SU-DHL-6 (cell line): ENCODE results near the gene MAPKBP1.

Experiments used
- CTCF ChIP-seq: fragments of 200-600 bp; sonication (generic); IDR thresholded peaks from one replicate; pipeline ENCODE4 v1.5.1; 2017; ENCODE audit warnings: antibody characterized with exemption, mild to moderate bottlenecking, low read length, moderate library complexity; ENCODE audit not compliant: insufficient read depth, poor library complexity, severe bottlenecking
- EZH2phosphoT487 ChIP-seq: fragments of 200-600 bp; sonication (generic), shearing (Covaris generic); conservative IDR thresholded peaks from 2 replicates; pipeline ENCODE4 v1.6.1; 2018; ENCODE audit warnings: mild to moderate bottlenecking, antibody characterized with exemption, low read length, moderate library complexity, mixed read lengths

DNA sequence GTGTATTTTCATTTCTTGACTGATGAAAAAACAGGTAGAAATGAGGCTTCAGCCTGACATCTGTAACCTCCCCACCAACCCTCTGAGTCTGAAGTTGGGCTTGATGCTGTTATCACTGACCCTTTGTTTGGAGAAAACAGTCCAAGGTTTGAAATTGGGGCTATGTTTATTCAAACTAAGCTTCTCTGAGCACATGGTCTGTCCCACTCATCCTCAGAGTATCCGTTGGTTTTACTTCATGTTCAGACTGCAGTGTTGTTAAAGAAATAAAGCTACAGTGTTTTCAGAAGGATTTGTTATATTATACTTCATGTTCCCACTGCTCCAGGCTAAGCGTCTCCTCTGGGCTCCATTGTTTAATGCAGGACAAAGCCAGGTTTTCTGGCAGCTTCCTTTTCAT, 6.0 kb downstream of the MAPKBP1 start:
- TF ChIP-seq CTCF, result no peak
- no peak for TF ChIP-seq EZH2phosphoT487
